Astrocyte (in vitro differentiated cells and primary cell): ENCODE data around the gene ARL15. TPM values are rescaled to one million over a fixed set of nuclear protein-coding genes. Genes with fewer than 3 reads are reported as not detected.

Experiments
- DNase-seq: peaks from one replicate; pipeline ENCODE4 v3.0.0-alpha.2; 2010; ENCODE audit warnings: low read depth
- FAIRE-seq: peaks from 2 replicates; lab custom pipeline; 2011; peaks lifted over from hg19 to GRCh38; lab: Jason Lieb, UNC
- H2AFZ ChIP-seq: 2 replicates; pipeline ENCODE4 v1.6.0; 2012; ENCODE audit warnings: low read depth, low read length, inconsistent platforms
- H3K27ac ChIP-seq: 2 replicates; pipeline ENCODE4 v1.5.1; 2011; ENCODE audit warnings: low read depth, low read length, inconsistent platforms
- H3K27me3 ChIP-seq: 2 replicates; pipeline ENCODE4 v1.6.0; 2011; ENCODE audit warnings: low read length, inconsistent platforms; ENCODE audit not compliant: insufficient read depth
- H3K36me3 ChIP-seq: 2 replicates; pipeline ENCODE4 v1.5.1; 2011; ENCODE audit warnings: low read length, inconsistent platforms; ENCODE audit not compliant: insufficient read depth
- H3K4me1 ChIP-seq: 2 replicates; pipeline ENCODE4 v1.5.1; 2011; ENCODE audit warnings: low read length, inconsistent platforms; ENCODE audit not compliant: insufficient read depth
- H3K4me2 ChIP-seq: 2 replicates; pipeline ENCODE4 v1.6.0; 2012; ENCODE audit warnings: low read length, inconsistent platforms
- H3K4me3 ChIP-seq: 2 replicates; pipeline ENCODE4 v1.5.1; 2011; ENCODE audit warnings: low read depth, mild to moderate bottlenecking, low read length, inconsistent platforms; ENCODE audit not compliant: insufficient read depth
- H3K79me2 ChIP-seq: 2 replicates; pipeline ENCODE4 v1.6.0; 2012; ENCODE audit warnings: mild to moderate bottlenecking, low read length, inconsistent platforms; ENCODE audit not compliant: insufficient read depth
- H3K9ac ChIP-seq: 2 replicates; pipeline ENCODE4 v1.6.0; 2012; ENCODE audit warnings: mild to moderate bottlenecking, low read length, inconsistent platforms
- H3K9me3 ChIP-seq: 2 replicates; pipeline ENCODE4 v1.5.1; 2012; ENCODE audit warnings: low read depth, mild to moderate bottlenecking, low read length, inconsistent platforms; ENCODE audit not compliant: insufficient read depth
- H4K20me1 ChIP-seq: 2 replicates; pipeline ENCODE4 v1.6.0; 2012; ENCODE audit warnings: low read length, inconsistent platforms; ENCODE audit not compliant: insufficient read depth
- H3K27ac Mint-ChIP-seq: one replicate; pipeline ENCODE4 v1.8.0; 2021; ENCODE audit warnings: mild to moderate bottlenecking, mixed read lengths; ENCODE audit not compliant: unreplicated experiment
- H3K27me3 Mint-ChIP-seq: one replicate; pipeline ENCODE4 v1.8.0; 2021; ENCODE audit warnings: low read depth, mixed read lengths; ENCODE audit not compliant: unreplicated experiment
- H3K36me3 Mint-ChIP-seq: one replicate; pipeline ENCODE4 v1.8.0; 2021; ENCODE audit warnings: low read depth, mixed read lengths; ENCODE audit not compliant: unreplicated experiment
- H3K4me1 Mint-ChIP-seq: one replicate; pipeline ENCODE4 v1.8.0; 2021; ENCODE audit warnings: low read depth, mixed read lengths; ENCODE audit not compliant: unreplicated experiment
- H3K4me3 Mint-ChIP-seq: one replicate; pipeline ENCODE4 v1.8.0; 2021; ENCODE audit warnings: mild to moderate bottlenecking, moderate library complexity, mixed read lengths; ENCODE audit not compliant: unreplicated experiment
- H3K9me3 Mint-ChIP-seq: one replicate; pipeline ENCODE4 v1.8.0; 2021; ENCODE audit warnings: mild to moderate bottlenecking, mixed read lengths; ENCODE audit not compliant: unreplicated experiment
- CTCF ChIP-seq: IDR thresholded peaks from 2 replicates; pipeline ENCODE4 v1.5.1; 2011; ENCODE audit warnings: low read depth, mild to moderate bottlenecking, inconsistent platforms, low read length, moderate library complexity; ENCODE audit not compliant: insufficient read depth
- EZH2 ChIP-seq: IDR thresholded peaks from 2 replicates; pipeline ENCODE4 v1.6.1; 2012; ENCODE audit warnings: mild to moderate bottlenecking, low read length, inconsistent platforms; ENCODE audit not compliant: insufficient read depth
- total RNA-seq: library from RNA; stranded (reverse); gene quantifications from 2 replicates; pipeline ENCODE4 v1.2.1, GENCODE V29; 2021

ARL15 gene
- total RNA-seq, 1 donor from 2014 or later, result 29.1 TPM

GRCh38 chr5:54140247-54140840 lies 170.0 kb downstream of the ARL15 start:
- no peak overlapping the region for H3K27ac Mint-ChIP-seq
- H3K4me3 Mint-ChIP-seq, result no peak overlapping the region
- Histone ChIP-seq H3K36me3 (no peaks in the 10 kb centered on the region), H3K27ac (no peak overlapping the region), H3K79me2 (no peaks in the 10 kb centered on the region), H3K4me3 (no peak overlapping the region), H4K20me1 (no peaks in the 10 kb centered on the region), H3K4me1 (no peaks in the 10 kb centered on the region), H3K9ac (no peak overlapping the region), H3K4me2 (no peak overlapping the region), H3K9me3 (no peaks in the 10 kb centered on the region), H3K27me3 (no peaks in the 10 kb centered on the region), H2AFZ (no peak overlapping the region)
- no peaks in the 10 kb centered on the region for H3K36me3 Mint-ChIP-seq
- H3K4me1 Mint-ChIP-seq, result peaks cover 5% of the 10 kb centered on the region
- FAIRE-seq (no peak), DNase-seq (no peak)
- TF ChIP-seq EZH2 (no peak), CTCF (no peak)
- H3K9me3 Mint-ChIP-seq, result no peaks in the 10 kb centered on the region
- H3K27me3 Mint-ChIP-seq, result no peaks in the 10 kb centered on the region

GRCh38 chr5:54136516-54137440 lies 173.6 kb downstream of the ARL15 start:
- Mint-ChIP-seq H3K4me1 (peaks cover 20% of the 10 kb centered on the region), H3K4me3 (peak overlapping the region; percentile 18), H3K36me3 (no peaks in the 10 kb centered on the region), H3K9me3 (no peaks in the 10 kb centered on the region), H3K27me3 (no peaks in the 10 kb centered on the region), H3K27ac (no peak overlapping the region)
- H3K4me1 ChIP-seq, result no peaks in the 10 kb centered on the region
- H3K36me3 ChIP-seq, result no peaks in the 10 kb centered on the region
- no peak overlapping the region for H2AFZ ChIP-seq
- H3K9ac ChIP-seq, result no peak overlapping the region
- no peaks in the 10 kb centered on the region for H4K20me1 ChIP-seq
- H3K4me3 ChIP-seq, result no peak overlapping the region
- FAIRE-seq, result no peak
- no peaks in the 10 kb centered on the region for H3K27me3 ChIP-seq
- H3K79me2 ChIP-seq, result no peaks in the 10 kb centered on the region
- H3K9me3 ChIP-seq, result no peaks in the 10 kb centered on the region
- no peak overlapping the region for H3K27ac ChIP-seq
- no peak for TF ChIP-seq CTCF
- TF ChIP-seq EZH2, result no peak
- DNase-seq, result no peak
- no peak overlapping the region for H3K4me2 ChIP-seq
